ENCODE results near the gene SAP30L. TPM values are rescaled to one million over a fixed set of nuclear protein-coding genes. Genes with fewer than 3 reads are reported as not detected.

SAP30L gene
- polyA plus RNA-seq, 1 donor (not counting 4 experiments of a cell fraction or from before 2014, with no cell fraction given) = 42.1 TPM

- Histone ChIP-seq H2AFZ (ENCODE audit: control insufficient read depth, low read length) (peak overlapping the region; percentile 24), H3K4me1 (ENCODE audit: control insufficient read depth, extremely low read depth, insufficient read depth, low read length) (no peaks in the 10 kb centered on the region), H3K36me3 (ENCODE audit: control insufficient read depth in 2 of 2, extremely low read depth in 1 of 2, insufficient read depth in 2 of 2, low read length in 2 of 2) (no peaks in the 10 kb centered on the region), H3K4me2 (ENCODE audit: control insufficient read depth, extremely low read depth, insufficient read depth, low read depth, low read length) (peak overlapping the region; percentile 66), H3K9me3 (ENCODE audit: control insufficient read depth, low read depth, low read length) (no peaks in the 10 kb centered on the region), H3K4me3 (ENCODE audit: control insufficient read depth in 2 of 3, extremely low read depth in 1 of 3, insufficient read depth in 2 of 3, low read depth in 1 of 3, low read length in 3 of 3) (peak overlapping the region in 2 of 3 experiments; percentile 29 to 49), H3K27ac (ENCODE audit: control insufficient read depth, insufficient read depth, low read length) (no peak overlapping the region), H3K79me2 (ENCODE audit: control insufficient read depth, insufficient read depth, low read length) (no peaks in the 10 kb centered on the region), H4K20me1 (ENCODE audit: control insufficient read depth, extremely low read depth, insufficient read depth, low read length) (no peaks in the 10 kb centered on the region), H3K9me1 (ENCODE audit: control insufficient read depth, extremely low read depth, insufficient read depth, low read length) (no peaks in the 10 kb centered on the region), H3K27me3 (ENCODE audit: control insufficient read depth, extremely low read depth, insufficient read depth, low read length) (no peaks in the 10 kb centered on the region), H3K9ac (ENCODE audit: control insufficient read depth, extremely low read depth, insufficient read depth, low read length) (no peak overlapping the region)
- DNase-seq (ENCODE audit: low read depth, low spot score) = no peak
- dilution Hi-C loops (cut with MboI; ENCODE audit: extremely low pct_ligation_motif_present, low sequenced_read_pairs) = loop anchor here (25.0 kb wide), 1 partner anchor 343 kb away; no protein-coding TSS in a partner anchor
- FAIRE-seq = no peak
- TF ChIP-seq EZH2 (IDR thresholded peaks at IDR 0.05; ENCODE audit: low read length) (no peak), CTCF (optimal IDR thresholded peaks at IDR 0.05 in 1 of 3, IDR thresholded peaks at IDR 0.05 in 1 of 3, conservative IDR thresholded peaks at IDR 0.05 in 1 of 3; ENCODE audit: extremely low read depth in 1 of 3, insufficient read depth in 2 of 3, low read length in 3 of 3) (peak; percentile 78 to 97 (median 97))
These were observed 40.6 kb upstream of the SAP30L start for GRCh38 chr5:154405078-154405792.

GRCh38 chr5:154406231-154406630 is 39.6 kb upstream of the SAP30L start:
- DNase-seq (ENCODE audit: low read depth, low spot score) (peak; percentile 30), FAIRE-seq (no peak)
- Histone ChIP-seq H2AFZ (ENCODE audit: control insufficient read depth, low read length) (no peak overlapping the region), H3K4me2 (ENCODE audit: control insufficient read depth, extremely low read depth, insufficient read depth, low read depth, low read length) (no peak overlapping the region), H3K4me1 (ENCODE audit: control insufficient read depth, extremely low read depth, insufficient read depth, low read length) (no peaks in the 10 kb centered on the region), H3K27me3 (ENCODE audit: control insufficient read depth, extremely low read depth, insufficient read depth, low read length) (no peaks in the 10 kb centered on the region), H3K9me3 (ENCODE audit: control insufficient read depth, low read depth, low read length) (no peaks in the 10 kb centered on the region), H4K20me1 (ENCODE audit: control insufficient read depth, extremely low read depth, insufficient read depth, low read length) (no peaks in the 10 kb centered on the region), H3K9ac (ENCODE audit: control insufficient read depth, extremely low read depth, insufficient read depth, low read length) (no peak overlapping the region), H3K9me1 (ENCODE audit: control insufficient read depth, extremely low read depth, insufficient read depth, low read length) (no peaks in the 10 kb centered on the region), H3K4me3 (ENCODE audit: control insufficient read depth in 2 of 3, extremely low read depth in 1 of 3, insufficient read depth in 2 of 3, low read depth in 1 of 3, low read length in 3 of 3) (no peak overlapping the region), H3K27ac (ENCODE audit: control insufficient read depth, insufficient read depth, low read length) (no peak overlapping the region), H3K36me3 (ENCODE audit: control insufficient read depth in 2 of 2, extremely low read depth in 1 of 2, insufficient read depth in 2 of 2, low read length in 2 of 2) (no peaks in the 10 kb centered on the region), H3K79me2 (ENCODE audit: control insufficient read depth, insufficient read depth, low read length) (no peaks in the 10 kb centered on the region)
- dilution Hi-C loops (cut with MboI; ENCODE audit: extremely low pct_ligation_motif_present, low sequenced_read_pairs) = loop anchor here (25.0 kb wide), 1 partner anchor 344 kb away; no protein-coding TSS in a partner anchor
- no peak for TF ChIP-seq EZH2 (IDR thresholded peaks at IDR 0.05; ENCODE audit: low read length)
- no peak for TF ChIP-seq CTCF (optimal IDR thresholded peaks at IDR 0.05 in 1 of 3, IDR thresholded peaks at IDR 0.05 in 1 of 3, conservative IDR thresholded peaks at IDR 0.05 in 1 of 3; ENCODE audit: extremely low read depth in 1 of 3, insufficient read depth in 2 of 3, low read length in 3 of 3)

All from keratinocyte (primary cell).